Measurements from ENCODE around the gene CHPT1.

DNA sequence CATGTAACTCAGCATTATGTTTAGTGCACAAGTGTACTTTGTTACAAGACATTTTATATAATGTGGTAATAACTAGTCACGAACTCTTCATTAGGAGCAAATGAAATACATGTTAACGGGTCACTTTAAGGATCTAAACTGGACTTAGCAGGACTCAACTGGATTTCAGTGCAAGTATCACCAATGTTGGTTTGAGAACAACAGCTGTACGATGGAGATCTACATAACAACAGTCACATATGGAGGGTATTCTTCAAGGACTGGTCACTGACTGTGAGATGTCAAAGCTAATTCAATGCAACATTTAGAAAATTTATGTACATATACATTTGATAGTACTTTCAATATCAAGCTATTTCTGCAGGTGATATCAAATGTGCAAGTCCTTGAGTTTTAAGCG is 64.3 kb downstream of the CHPT1 start:
- TF ChIP-seq GATA2 (IDR thresholded peaks at IDR 0.05; ENCODE audit: low read depth, low read length) (no peak), GATA3 (IDR thresholded peaks at IDR 0.05; ENCODE audit: low read depth, low read length) (no peak)

Measured in SH-SY5Y (cell line).